Measurements from ENCODE around the gene TRPC6. TPM values are rescaled to one million over a fixed set of nuclear protein-coding genes. Genes with fewer than 3 reads are reported as not detected.
"Not testable (repeated sequence)": the region's sequence is repeated elsewhere in the genome, so short reads cannot be mapped to it uniquely, and the experiment has no call there.

TRPC6 gene
- total RNA-seq, 2 donors from 2014 or later, result 1.1 to 4.1 TPM

DNA sequence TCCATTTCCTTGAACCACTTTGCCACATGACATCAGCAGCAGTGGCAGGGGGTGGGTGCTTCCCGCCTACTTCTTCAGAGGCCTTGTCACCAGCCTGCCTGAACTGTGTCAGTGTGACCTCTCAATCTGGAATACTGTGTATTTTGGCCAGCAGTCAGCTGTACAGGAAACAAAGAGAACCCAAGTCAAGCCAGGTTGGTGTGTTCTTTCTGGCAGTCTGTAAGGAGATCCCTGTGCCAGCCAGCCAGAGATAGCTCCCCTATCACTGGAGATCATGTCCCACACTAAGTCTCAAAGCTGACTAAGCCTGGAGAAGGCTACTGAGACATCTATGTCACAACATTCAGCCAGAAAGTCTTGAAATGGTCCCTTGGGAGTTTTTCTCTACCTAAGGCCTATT lies 142.1 kb downstream of the TRPC6 start:
- WGBS, result 53% methylated on average over 1 of the region's 1 CpG
- TF ChIP-seq POLR2AphosphoS5 (IDR thresholded peaks at IDR 0.05) (peak; percentile 32), POLR2A (IDR thresholded peaks at IDR 0.05) (no peak)
- TF ChIP-seq, protein P1, sequence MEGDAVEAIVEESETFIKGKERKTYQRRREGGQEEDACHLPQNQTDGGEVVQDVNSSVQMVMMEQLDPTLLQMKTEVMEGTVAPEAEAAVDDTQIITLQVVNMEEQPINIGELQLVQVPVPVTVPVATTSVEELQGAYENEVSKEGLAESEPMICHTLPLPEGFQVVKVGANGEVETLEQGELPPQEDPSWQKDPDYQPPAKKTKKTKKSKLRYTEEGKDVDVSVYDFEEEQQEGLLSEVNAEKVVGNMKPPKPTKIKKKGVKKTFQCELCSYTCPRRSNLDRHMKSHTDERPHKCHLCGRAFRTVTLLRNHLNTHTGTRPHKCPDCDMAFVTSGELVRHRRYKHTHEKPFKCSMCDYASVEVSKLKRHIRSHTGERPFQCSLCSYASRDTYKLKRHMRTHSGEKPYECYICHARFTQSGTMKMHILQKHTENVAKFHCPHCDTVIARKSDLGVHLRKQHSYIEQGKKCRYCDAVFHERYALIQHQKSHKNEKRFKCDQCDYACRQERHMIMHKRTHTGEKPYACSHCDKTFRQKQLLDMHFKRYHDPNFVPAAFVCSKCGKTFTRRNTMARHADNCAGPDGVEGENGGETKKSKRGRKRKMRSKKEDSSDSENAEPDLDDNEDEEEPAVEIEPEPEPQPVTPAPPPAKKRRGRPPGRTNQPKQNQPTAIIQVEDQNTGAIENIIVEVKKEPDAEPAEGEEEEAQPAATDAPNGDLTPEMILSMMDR (IDR thresholded peaks at IDR 0.05), result no peak
- no peak overlapping the region for H3K4me3 ChIP-seq
- no peaks in the 10 kb centered on the region for H3K27me3 ChIP-seq (replicated peaks; ENCODE audit: insufficient read depth)
- no peaks in the 10 kb centered on the region for H3K36me3 ChIP-seq
- no peak overlapping the region for H3K27ac ChIP-seq
- H3K9me3 ChIP-seq, result no peaks in the 10 kb centered on the region
- DNase-seq (ENCODE audit: low spot score), result peak; percentile 45
- intact Hi-C loops (cut with DNase I), result no loop called here
- no peaks in the 10 kb centered on the region for H3K4me1 ChIP-seq (replicated peaks)

DNA sequence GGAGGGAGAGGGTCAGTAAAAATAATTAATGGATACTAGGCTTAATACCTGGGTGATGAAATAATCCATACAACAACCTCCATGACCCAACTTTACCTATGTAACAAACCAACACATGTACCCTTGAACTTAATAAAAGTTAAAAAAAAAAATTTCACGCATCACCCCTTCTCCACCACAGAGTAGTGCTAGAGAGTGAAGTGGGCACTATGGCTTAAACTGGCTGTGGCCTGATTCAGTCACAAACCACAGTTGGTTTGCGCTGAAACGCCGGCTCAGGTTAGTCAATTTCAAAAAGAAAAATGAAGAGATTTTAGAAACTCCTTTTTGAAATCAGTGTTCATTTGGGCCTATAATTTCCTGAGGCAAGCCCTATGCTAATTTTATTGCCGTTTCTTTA lies 144.3 kb downstream of the TRPC6 start:
- intact Hi-C loops (cut with DNase I), result loop anchor here (5.0 to 10.0 kb wide), 3 partner anchors 47 to 457 kb away; partner anchors contain the start of gene PGR
- H3K4me3 ChIP-seq, result no peak overlapping the region
- H3K27me3 ChIP-seq (replicated peaks; ENCODE audit: insufficient read depth), result no peaks in the 10 kb centered on the region
- WGBS, result 97% methylated on average over 5 of the region's 5 CpGs
- H3K4me1 ChIP-seq (replicated peaks), result no peaks in the 10 kb centered on the region
- TF ChIP-seq POLR2AphosphoS5 (IDR thresholded peaks at IDR 0.05), result no peak
- no peak for TF ChIP-seq POLR2A (IDR thresholded peaks at IDR 0.05)
- TF ChIP-seq, protein P1 (IDR thresholded peaks at IDR 0.05), result no peak
- no peak for DNase-seq (ENCODE audit: low spot score)
- H3K36me3 ChIP-seq, result no peaks in the 10 kb centered on the region
- no peak overlapping the region for H3K27ac ChIP-seq
- H3K9me3 ChIP-seq, result no peaks in the 10 kb centered on the region

DNA sequence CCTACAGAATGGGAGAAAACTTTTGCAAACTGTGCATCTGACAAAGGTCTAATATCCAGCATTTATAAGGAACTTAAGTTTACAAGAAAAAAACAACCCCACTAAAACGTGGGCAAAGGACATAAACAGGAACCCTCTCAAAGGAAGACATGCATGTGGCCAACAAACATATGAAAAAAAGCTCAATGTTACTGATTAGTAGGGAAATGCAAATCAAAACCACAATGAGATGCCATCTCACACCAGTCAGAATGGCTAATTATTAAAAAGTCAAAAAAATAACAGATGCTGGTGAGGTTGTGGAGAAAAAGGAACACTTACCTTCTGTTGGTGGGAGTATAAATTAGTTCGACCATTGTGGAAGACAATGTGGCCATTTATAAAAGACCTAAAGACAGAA lies 145.1 kb downstream of the TRPC6 start:
- intact Hi-C loops (cut with DNase I), result loop anchor here (5.0 to 10.0 kb wide), 3 partner anchors 46 to 456 kb away; partner anchors contain the start of gene PGR
- not testable (repeated sequence) for DNase-seq (ENCODE audit: low spot score); H3K27me3 ChIP-seq (replicated peaks; ENCODE audit: insufficient read depth); H3K4me1 ChIP-seq (replicated peaks); H3K4me3 ChIP-seq; H3K9me3 ChIP-seq; H3K36me3 ChIP-seq; H3K27ac ChIP-seq
- 86% methylated on average over 2 of the region's 2 CpGs for WGBS

DNA sequence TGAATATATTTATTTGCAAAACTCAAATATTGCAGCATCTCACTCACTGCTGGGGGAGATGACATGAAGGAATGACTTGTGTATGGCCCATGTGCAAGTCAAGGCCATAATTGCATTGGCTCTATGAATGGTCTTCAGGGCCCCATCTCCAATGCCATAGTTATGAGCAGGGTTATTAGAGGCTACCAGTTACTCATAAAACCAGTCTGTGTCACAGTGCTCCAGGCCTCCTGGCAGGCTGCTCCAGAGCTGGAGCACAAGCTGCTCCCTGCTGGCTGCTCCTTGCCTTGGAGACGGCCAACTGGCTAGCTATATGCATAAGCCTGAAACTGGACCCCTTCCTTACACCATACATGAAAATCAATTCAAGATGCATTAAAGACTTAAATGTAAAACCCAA lies 145.7 kb downstream of the TRPC6 start:
- H3K4me3 ChIP-seq, result no peak overlapping the region
- H3K27me3 ChIP-seq (replicated peaks; ENCODE audit: insufficient read depth), result no peaks in the 10 kb centered on the region
- no peak for TF ChIP-seq POLR2A (IDR thresholded peaks at IDR 0.05)
- TF ChIP-seq, protein P1 (IDR thresholded peaks at IDR 0.05), result no peak
- no peak for TF ChIP-seq POLR2AphosphoS5 (IDR thresholded peaks at IDR 0.05)
- intact Hi-C loops (cut with DNase I), result loop anchor here (5.0 to 10.0 kb wide), 3 partner anchors 46 to 456 kb away; partner anchors contain the start of gene PGR
- no peaks in the 10 kb centered on the region for H3K4me1 ChIP-seq (replicated peaks)
- H3K27ac ChIP-seq, result no peak overlapping the region
- H3K9me3 ChIP-seq, result no peaks in the 10 kb centered on the region
- WGBS, result 74% methylated on average over 1 of the region's 1 CpG
- H3K36me3 ChIP-seq, result no peaks in the 10 kb centered on the region
- DNase-seq (ENCODE audit: low spot score), result no peak

DNA sequence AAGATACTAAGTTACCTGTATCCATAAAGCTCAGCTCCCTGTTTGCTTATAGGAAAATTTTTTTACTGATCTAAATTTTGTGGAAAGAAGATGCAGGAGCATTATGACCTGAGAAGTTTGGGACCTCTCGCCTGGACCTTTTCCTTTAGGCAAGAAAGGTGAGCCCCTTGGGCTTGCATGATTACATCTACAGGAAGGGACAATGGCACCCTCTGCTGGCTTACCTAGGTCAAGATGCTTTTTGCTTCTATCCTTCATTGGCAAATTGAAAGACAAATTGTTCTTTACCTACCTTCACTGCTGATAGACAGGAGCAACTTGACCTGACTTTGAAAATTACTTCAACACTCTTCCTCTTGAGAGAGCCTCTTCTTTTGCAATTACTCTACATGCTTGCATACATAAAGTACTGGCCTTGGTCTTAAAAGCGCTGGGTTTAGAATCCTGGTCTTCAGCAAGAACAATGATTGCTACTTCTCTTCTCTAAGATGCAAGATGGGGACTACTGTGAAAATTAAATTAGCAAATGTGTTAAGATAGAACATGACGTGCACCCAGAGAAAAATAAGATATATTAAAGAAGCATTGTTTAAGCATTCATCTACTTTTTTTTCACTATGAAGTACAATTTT lies 147.2 kb downstream of the TRPC6 start:
- DNase-seq (ENCODE audit: low spot score), result peak; percentile 21
- WGBS, result 66% methylated on average over 3 of the region's 3 CpGs
- Histone ChIP-seq H3K4me3 (no peak overlapping the region), H3K36me3 (no peaks in the 10 kb centered on the region), H3K27me3 (replicated peaks; ENCODE audit: insufficient read depth) (no peaks in the 10 kb centered on the region), H3K4me1 (replicated peaks) (no peaks in the 10 kb centered on the region), H3K27ac (no peak overlapping the region), H3K9me3 (no peaks in the 10 kb centered on the region)
- TF ChIP-seq, protein P1 (IDR thresholded peaks at IDR 0.05), result peak in 3 of 4 experiments; percentile 43 to 56 (median 53)
- TF ChIP-seq POLR2AphosphoS5 (IDR thresholded peaks at IDR 0.05), result no peak
- intact Hi-C loops (cut with DNase I), result loop anchor here (5.0 to 10.0 kb wide), 3 partner anchors 44 to 454 kb away; partner anchors contain the start of gene PGR

Measured in prostate gland (tissue), 2 donors.